OCI-LY7 (cell line): Measurements from ENCODE around the gene CSNK1D. TPM values are rescaled to one million over a fixed set of nuclear protein-coding genes. Genes with fewer than 3 reads are reported as not detected.

ENCODE experiments used
- BruUV-seq: library from RNA; stranded (reverse); fragments of 400-500 nt; replicated peaks from 2 replicates; lab custom pipeline; 2021; lab: Mats Ljungman, UMichigan
- CTCF ChIA-PET: fragments of 300-600 bp; sonication (Branson Sonifier 250); formaldehyde crosslinking; loops from one replicate; lab custom pipeline; 2022; ENCODE audit warnings: antibody characterized with exemption; ENCODE audit not compliant: unreplicated experiment; lab: Charles Lee
- POLR2A ChIA-PET: fragments of 300-600 bp; sonication (Branson Sonifier 250); formaldehyde crosslinking; loops from one replicate; lab custom pipeline; 2022; ENCODE audit warnings: antibody characterized with exemption; lab: Charles Lee
- DNase-seq: peaks from one replicate; pipeline ENCODE4 v3.0.0-alpha.2; 2015; ENCODE audit warnings: low spot score
- H2AFZ ChIP-seq: fragments of 200-600 bp; sonication (generic), shearing (Covaris generic); 2 replicates; pipeline ENCODE4 v1.6.1; 2014; ENCODE audit warnings: mild to moderate bottlenecking, antibody characterized with exemption, low read length, moderate library complexity
- H3K27ac ChIP-seq: fragments of 200-600 bp; sonication (generic); 2 replicates; pipeline ENCODE4 v1.5.1; 2014; ENCODE audit warnings: mixed run types, low read depth, mild to moderate bottlenecking, moderate library complexity, low read length, inconsistent platforms; ENCODE audit not compliant: poor library complexity, severe bottlenecking
- H3K36me3 ChIP-seq: fragments of 200-600 bp; sonication (generic); 2 replicates; pipeline ENCODE4 v1.6.1; 2014; ENCODE audit warnings: mild to moderate bottlenecking, antibody characterized with exemption, low read length, moderate library complexity, mixed read lengths; ENCODE audit not compliant: insufficient read depth
- H3K4me1 ChIP-seq: fragments of 200-600 bp; sonication (generic); 2 replicates; pipeline ENCODE4 v1.5.1; 2014; ENCODE audit warnings: mild to moderate bottlenecking, low read length; ENCODE audit not compliant: insufficient read depth, poor library complexity, severe bottlenecking
- H3K4me2 ChIP-seq: fragments of 200-600 bp; sonication (generic); 2 replicates; pipeline ENCODE4 v1.6.1; 2014; ENCODE audit warnings: mild to moderate bottlenecking, low read length
- H3K4me3 ChIP-seq: fragments of 200-600 bp; sonication (generic); 2 replicates; pipeline ENCODE4 v1.5.1; 2014; ENCODE audit warnings: mild to moderate bottlenecking, low read depth, low read length; ENCODE audit not compliant: poor library complexity, severe bottlenecking
- H3K79me2 ChIP-seq: fragments of 200-600 bp; sonication (generic); 2 replicates; pipeline ENCODE4 v1.6.1; 2016; ENCODE audit warnings: low read depth, mild to moderate bottlenecking, low read length, moderate library complexity, mixed read lengths; ENCODE audit not compliant: insufficient read depth
- H3K9me2 ChIP-seq: fragments of 200-600 bp; sonication (generic); 2 replicates; pipeline ENCODE4 v1.6.1; 2016; ENCODE audit warnings: mild to moderate bottlenecking, low read length, mixed read lengths; ENCODE audit not compliant: insufficient read depth
- H3K9me3 ChIP-seq: fragments of 200-600 bp; sonication (generic); 2 replicates; pipeline ENCODE4 v1.6.1; 2014; ENCODE audit warnings: mild to moderate bottlenecking, mixed run types, low read length, mixed read lengths
- H4K20me1 ChIP-seq: fragments of 200-600 bp; sonication (generic); 2 replicates; pipeline ENCODE4 v1.6.1; 2014; ENCODE audit warnings: mild to moderate bottlenecking, antibody characterized with exemption, low read length, moderate library complexity, mixed read lengths; ENCODE audit not compliant: insufficient read depth
- CTCF ChIP-seq: fragments of 200-600 bp; sonication (generic); conservative IDR thresholded peaks from 2 replicates; pipeline ENCODE4 v1.5.1; 2014; ENCODE audit warnings: mild to moderate bottlenecking, antibody characterized with exemption, low read length, moderate library complexity, mixed read lengths
- EZH2phosphoT487 ChIP-seq: fragments of 200-600 bp; sonication (generic); IDR thresholded peaks from 2 replicates; pipeline ENCODE4 v1.6.1; 2018; ENCODE audit warnings: low read depth, borderline replicate concordance, mild to moderate bottlenecking, mixed run types, antibody characterized with exemption, low read length, moderate library complexity, mixed read lengths
- intact Hi-C: fragments of 100-400 bp; cut with micrococcal nuclease; formaldehyde crosslinking; loops from one replicate; pipeline ENCODE4 v1.10.0; 2022; ENCODE audit not compliant: unreplicated experiment
- total RNA-seq, 2 experiments: library from RNA; depleted of rRNA in 1 of 2; stranded (reverse); fragments of >200 nt in 1 of 2; shearing (Covaris generic) in 1 of 2; gene quantifications; 2 replicates each; pipeline ENCODE4 v1.2.3, GENCODE V29; 2014 to 2022

CSNK1D gene
- total RNA-seq, 2 experiments from 2014 or later, result 53.0 to 181 TPM

- intact Hi-C loops, result no loop called here
- H3K4me2 ChIP-seq, result no peak overlapping the region
- H3K36me3 ChIP-seq, result peaks cover 92% of the 10 kb centered on the region
- BruUV-seq, result no TSS peak
- H3K79me2 ChIP-seq, result no peaks in the 10 kb centered on the region
- H4K20me1 ChIP-seq, result no peaks in the 10 kb centered on the region
- TF ChIP-seq EZH2phosphoT487 (no peak), CTCF (no peak)
- no peak overlapping the region for H3K27ac ChIP-seq
- POLR2A ChIA-PET, result no interaction called here
- H3K4me3 ChIP-seq, result no peak overlapping the region
- CTCF ChIA-PET, result no interaction called here
- no peak for DNase-seq
- no peaks in the 10 kb centered on the region for H3K9me2 ChIP-seq
- no peaks in the 10 kb centered on the region for H3K9me3 ChIP-seq
- no peaks in the 10 kb centered on the region for H3K4me1 ChIP-seq
- H2AFZ ChIP-seq, result no peak overlapping the region
These were observed 23.5 kb downstream of the CSNK1D start for GRCh38 chr17:82249896-82250581.

GRCh38 chr17:82248815-82249674, 24.5 kb downstream of the CSNK1D start:
- H3K36me3 ChIP-seq, result peaks cover 97% of the 10 kb centered on the region
- no peak overlapping the region for H2AFZ ChIP-seq
- H3K9me3 ChIP-seq, result no peaks in the 10 kb centered on the region
- H4K20me1 ChIP-seq, result no peaks in the 10 kb centered on the region
- H3K4me3 ChIP-seq, result no peak overlapping the region
- H3K9me2 ChIP-seq, result no peaks in the 10 kb centered on the region
- no peak for DNase-seq
- BruUV-seq, result no TSS peak
- no peak overlapping the region for H3K4me2 ChIP-seq
- TF ChIP-seq EZH2phosphoT487 (no peak), CTCF (no peak)
- H3K79me2 ChIP-seq, result no peaks in the 10 kb centered on the region
- CTCF ChIA-PET, result no interaction called here
- no peak overlapping the region for H3K27ac ChIP-seq
- intact Hi-C loops, result no loop called here
- H3K4me1 ChIP-seq, result no peaks in the 10 kb centered on the region
- POLR2A ChIA-PET, result no interaction called here
